Kidney (tissue), 14 donors: ENCODE measurements around the gene TOLLIP. TPM values are rescaled to one million over a fixed set of nuclear protein-coding genes. Genes with fewer than 3 reads are reported as not detected.
"Not testable (repeated sequence)": the region's sequence is repeated elsewhere in the genome, so short reads cannot be mapped to it uniquely, and the experiment has no call there.

Experiments
- DNase-seq, 5 donors: peaks; one replicate each; pipeline ENCODE4 v3.0.0-alpha.2; 2013 to 2020
- FAIRE-seq: peaks from 2 replicates; lab custom pipeline; 2012; peaks lifted over from hg19 to GRCh38; lab: Jason Lieb, UNC
- H3K27ac ChIP-seq, 2 donors: one replicate each; pipeline ENCODE4 v1.7.0; 2013; ENCODE audit warnings: low read depth in 2 of 2, low read length in 2 of 2, inconsistent platforms in 1 of 2
- H3K27me3 ChIP-seq: one replicate; pipeline ENCODE4 v1.7.1; 2013; ENCODE audit warnings: low read length, inconsistent platforms; ENCODE audit not compliant: control insufficient read depth, insufficient read depth
- H3K36me3 ChIP-seq, 3 donors: one replicate each; pipeline versions ENCODE4 v1.7.0 to v1.7.1; 2013; ENCODE audit warnings: low read length in 3 of 3, control low read depth in 1 of 3, inconsistent platforms in 1 of 3; ENCODE audit not compliant: insufficient read depth in 3 of 3, control insufficient read depth in 2 of 3
- H3K4me1 ChIP-seq, 3 donors: one replicate each; pipeline versions ENCODE4 v1.7.0 to v1.7.1; 2013; ENCODE audit warnings: low read length in 3 of 3, inconsistent platforms in 1 of 3, low read depth in 1 of 3; ENCODE audit not compliant: control insufficient read depth in 2 of 3, insufficient read depth in 2 of 3
- H3K4me3 ChIP-seq, 3 donors: one replicate each; pipeline versions ENCODE4 v1.7.0 to v1.8.1; 2013; ENCODE audit warnings: low read length in 3 of 3, control low read depth in 1 of 3, inconsistent platforms in 1 of 3
- H3K9ac ChIP-seq, 3 donors: one replicate each; pipeline versions ENCODE4 v1.7.0 to v1.7.1; 2013; ENCODE audit warnings: low read length in 3 of 3, control low read depth in 1 of 3, inconsistent platforms in 1 of 3
- H3K9me3 ChIP-seq, 3 donors: one replicate each; pipeline versions ENCODE4 v1.7.0 to v1.7.1; 2013; ENCODE audit warnings: low read length in 3 of 3, control low read depth in 1 of 3, inconsistent platforms in 1 of 3; ENCODE audit not compliant: control insufficient read depth in 2 of 3, insufficient read depth in 1 of 3
- CTCF ChIP-seq: IDR thresholded peaks from 3 replicates; pipeline ENCODE4 v1.5.1; 2012; ENCODE audit warnings: mild to moderate bottlenecking, moderate library complexity, borderline replicate concordance; ENCODE audit not compliant: insufficient read depth; ENCODE audit errors: extremely low read depth
- intact Hi-C: fragments of 100-400 bp; cut with DNase I; formaldehyde crosslinking; loops from one replicate; pipeline ENCODE4 v1.11.1; 2022
- polyA plus RNA-seq: library from polyadenylated mRNA; stranded (reverse); fragments of 350-450 nt; fragmentation: Illumina TruSeq; extraction: RNeasy Lipid Tissue Mini Kit (QIAGEN cat#74804); gene quantifications from one replicate; pipeline ENCODE4 v1.2.3, GENCODE V29; 2014; ENCODE audit warnings: low read depth, low replicate concordance; ENCODE audit not compliant: insufficient read depth
- total RNA-seq: library from RNA; stranded (reverse); fragmentation: NEBNext Ultra II Directional; extraction: Animal tissue kit (Norgen Biotek cat#: 25700); gene quantifications from one replicate; pipeline ENCODE4 v1.2.1, GENCODE V29; 2021
- donor health status: control.
- donor health status: control.
- donor health status: control.
- donor health status: control.
- donor health status: control.
- donor health status: DM: yes; HTN: yes; CAD: no.
- donor health status: Normal renal cell carcinoma (clear cell type).

The TOLLIP gene
- total and polyA plus RNA-seq, 2 donors from 2014 or later, result 65.5 to 88.0 TPM

GRCh38 chr11:1342946-1343345, 33.5 kb upstream of the TOLLIP start:
- DNase-seq (no peak), FAIRE-seq (no peak)
- Histone ChIP-seq H3K36me3 (no peaks in the 10 kb centered on the region), H3K27me3 (no peaks in the 10 kb centered on the region), H3K27ac (no peak overlapping the region), H3K9ac (no peak overlapping the region), H3K9me3 (no peaks in the 10 kb centered on the region), H3K4me1 (no peaks in the 10 kb centered on the region), H3K4me3 (no peak overlapping the region)
- intact Hi-C loops, result no loop called here
- TF ChIP-seq CTCF, result no peak

GRCh38 chr11:1341928-1342524, 32.6 kb upstream of the TOLLIP start:
- Histone ChIP-seq H3K9ac (no peak overlapping the region), H3K9me3 (no peaks in the 10 kb centered on the region), H3K4me1 (no peaks in the 10 kb centered on the region), H3K4me3 (no peak overlapping the region), H3K27me3 (no peaks in the 10 kb centered on the region), H3K27ac (no peak overlapping the region), H3K36me3 (no peaks in the 10 kb centered on the region)
- TF ChIP-seq CTCF, result no peak
- FAIRE-seq, result no peak
- intact Hi-C loops, result no loop called here
- peak in 1 of 5 donors; percentile 19 for DNase-seq

- intact Hi-C loops, result not testable (repeated sequence)
Observed at GRCh38 chr11:1341226-1341625, 31.8 kb upstream of the TOLLIP start.

GRCh38 chr11:1340111-1340510, 30.7 kb upstream of the TOLLIP start:
- peaks cover 0 to 8% (median 7%) of the 10 kb centered on the region in 3 donors for H3K4me1 ChIP-seq
- intact Hi-C loops, result no loop called here
- no peaks in the 10 kb centered on the region for H3K9me3 ChIP-seq
- no peaks in the 10 kb centered on the region for H3K27me3 ChIP-seq
- H3K4me3 ChIP-seq, result no peak overlapping the region
- no peak overlapping the region for H3K9ac ChIP-seq
- no peaks in the 10 kb centered on the region for H3K36me3 ChIP-seq
- no peak overlapping the region for H3K27ac ChIP-seq
- DNase-seq (no peak), FAIRE-seq (no peak)
- TF ChIP-seq CTCF, result no peak

More at GRCh38 chr11:1341226-1341625, 31.8 kb upstream of the TOLLIP start:
- not testable (repeated sequence) for H3K36me3 ChIP-seq, H3K4me3 ChIP-seq, H3K4me1 ChIP-seq, DNase-seq, H3K27ac ChIP-seq, FAIRE-seq, H3K27me3 ChIP-seq, H3K9ac ChIP-seq, H3K9me3 ChIP-seq
